Prostate gland (tissue), 2 donors: ENCODE data around the gene CEP164. TPM values are rescaled to one million over a fixed set of nuclear protein-coding genes. Genes with fewer than 3 reads are reported as not detected.

Experiments
- DNase-seq: peaks from one replicate; pipeline ENCODE4 v3.0.0-alpha.2; 2019; ENCODE audit warnings: low spot score
- H3K27ac ChIP-seq, 2 donors: fragments of 200-600 bp; sonication (generic); 2 replicates each; pipeline ENCODE4 v1.5.1; 2017 to 2019
- H3K27me3 ChIP-seq: fragments of 200-600 bp; sonication (generic); replicated peaks from 2 replicates; pipeline ENCODE4 v1.5.1; 2019; ENCODE audit not compliant: insufficient read depth
- H3K36me3 ChIP-seq, 2 donors: fragments of 200-600 bp; sonication (generic); 1 replicate in 1 of 2; 2 replicates in 1 of 2; pipeline versions ENCODE4 v1.5.1 to v1.8.1; 2017 to 2019
- H3K4me1 ChIP-seq: fragments of 200-600 bp; sonication (generic); replicated peaks from 2 replicates; pipeline ENCODE4 v1.5.1; 2019
- H3K4me3 ChIP-seq, 2 donors: fragments of 200-600 bp; sonication (generic); 2 replicates each; pipeline ENCODE4 v1.5.1; 2017 to 2019
- H3K9me3 ChIP-seq: fragments of 200-600 bp; sonication (generic); 2 replicates; pipeline ENCODE4 v1.5.1; 2017
- CTCF ChIP-seq, 4 experiments: fragments of 200-600 bp in 2 of 4; fragments of 450-650 bp in 2 of 4; sonication (generic) in 2 of 4; IDR thresholded peaks; 1 replicate in 3 of 4; 2 replicates in 1 of 4; pipeline ENCODE4 v1.5.1; 2016 to 2019; ENCODE audit warnings: antibody characterized with exemption in 4 of 4, mild to moderate bottlenecking in 2 of 4, moderate library complexity in 2 of 4
- POLR2A ChIP-seq: fragments of 450-650 bp; IDR thresholded peaks from one replicate; pipeline ENCODE4 v1.6.1; 2016; ENCODE audit warnings: antibody characterized with exemption, mild to moderate bottlenecking
- POLR2AphosphoS5 ChIP-seq: sonication (generic); formaldehyde crosslinking; IDR thresholded peaks from one replicate; pipeline ENCODE4 v1.6.1; 2017; ENCODE audit warnings: antibody characterized with exemption
- WGBS: methylation state at CpG from one replicate; pipeline ENCODE4 v1.1.5; 2018; 5-methylcytosine and 5-hydroxymethylcytosine counted together
- intact Hi-C: fragments of 100-400 bp; cut with DNase I; formaldehyde crosslinking; loops from one replicate; pipeline ENCODE4 v1.14.2; 2022
- total RNA-seq, 2 donors: library from RNA; depleted of rRNA; stranded (reverse); fragments of >200 nt; gene quantifications; one replicate each; pipeline ENCODE4 v1.1.0, GENCODE V29; 2016

The CEP164 gene
- total RNA-seq, 2 donors from 2014 or later: 27.7 to 40.6 TPM

GRCh38 chr11:117390743-117391142 lies 63.1 kb downstream of the CEP164 start:
- no peaks in the 10 kb centered on the region for H3K9me3 ChIP-seq
- TF ChIP-seq POLR2AphosphoS5 (no peak), CTCF (IDR thresholded peaks at IDR 0.05) (no peak), POLR2A (no peak)
- H3K4me1 ChIP-seq: no peaks in the 10 kb centered on the region
- no peak for DNase-seq
- 94% methylated on average over 8 of the region's 8 CpGs for WGBS
- no peak overlapping the region for H3K27ac ChIP-seq
- H3K27me3 ChIP-seq: no peaks in the 10 kb centered on the region
- no peak overlapping the region for H3K4me3 ChIP-seq
- H3K36me3 ChIP-seq: peaks cover 8 to 20% of the 10 kb centered on the region in 2 donors
- intact Hi-C loops: no loop called here

- no peak for TF ChIP-seq POLR2A
- TF ChIP-seq CTCF (IDR thresholded peaks at IDR 0.05): no peak
- TF ChIP-seq POLR2AphosphoS5: no peak
- Histone ChIP-seq H3K27me3 (no peaks in the 10 kb centered on the region), H3K4me3 (no peak overlapping the region), H3K36me3 (peaks cover 8 to 20% of the 10 kb centered on the region in 2 donors), H3K27ac (no peak overlapping the region), H3K4me1 (no peaks in the 10 kb centered on the region), H3K9me3 (no peaks in the 10 kb centered on the region)
- DNase-seq: no peak
- intact Hi-C loops: no loop called here
- 97% methylated on average over 8 of the region's 8 CpGs for WGBS
These were observed 63.5 kb downstream of the CEP164 start for GRCh38 chr11:117391181-117391580.

GRCh38 chr11:117392001-117392690 lies 64.5 kb downstream of the CEP164 start:
- TF ChIP-seq POLR2A (no peak), POLR2AphosphoS5 (no peak), CTCF (IDR thresholded peaks at IDR 0.05) (no peak)
- Histone ChIP-seq H3K27ac (no peak overlapping the region), H3K9me3 (no peaks in the 10 kb centered on the region), H3K36me3 (peaks cover 8 to 22% of the 10 kb centered on the region in 2 donors), H3K27me3 (no peaks in the 10 kb centered on the region), H3K4me1 (no peaks in the 10 kb centered on the region), H3K4me3 (no peak overlapping the region)
- intact Hi-C loops: no loop called here
- DNase-seq: no peak
- 85% methylated on average over 12 of the region's 12 CpGs for WGBS

GRCh38 chr11:117392979-117393378 lies 65.3 kb downstream of the CEP164 start:
- Histone ChIP-seq H3K27ac (no peak overlapping the region), H3K4me3 (no peak overlapping the region), H3K27me3 (no peaks in the 10 kb centered on the region), H3K9me3 (no peaks in the 10 kb centered on the region), H3K36me3 (peaks cover 8 to 22% of the 10 kb centered on the region in 2 donors), H3K4me1 (no peaks in the 10 kb centered on the region)
- intact Hi-C loops: no loop called here
- no peak for DNase-seq
- 95% methylated on average over 8 of the region's 8 CpGs for WGBS
- TF ChIP-seq POLR2AphosphoS5 (no peak), POLR2A (no peak), CTCF (IDR thresholded peaks at IDR 0.05) (no peak)
